HEK293 (cell line): ENCODE measurements around the gene XIAP.

Experiments
- BCL6B ChIP-seq: fragments of 450-650 bp; formaldehyde crosslinking; IDR thresholded peaks from 2 replicates; pipeline ENCODE4 v1.5.1; 2017; ENCODE audit warnings: missing biosample characterization, missing genetic modification characterization
- GFI1B ChIP-seq: fragments of 450-650 bp; formaldehyde crosslinking; IDR thresholded peaks from 2 replicates; pipeline ENCODE4 v1.5.1; 2016; ENCODE audit warnings: missing biosample characterization, missing genetic modification characterization
- MYNN ChIP-seq: fragments of 450-650 bp; formaldehyde crosslinking; IDR thresholded peaks from 2 replicates; pipeline ENCODE4 v1.5.1; 2016; ENCODE audit warnings: missing biosample characterization, missing genetic modification characterization, borderline replicate concordance
- REPIN1 ChIP-seq: fragments of 450-650 bp; formaldehyde crosslinking; IDR thresholded peaks from 2 replicates; pipeline ENCODE4 v1.5.1; 2017; ENCODE audit warnings: missing biosample characterization, missing genetic modification characterization, low read depth
- SCRT2 ChIP-seq: fragments of 450-650 bp; formaldehyde crosslinking; IDR thresholded peaks from 2 replicates; pipeline ENCODE4 v1.5.1; 2016; ENCODE audit warnings: missing biosample characterization, missing genetic modification characterization
- ZBTB48 ChIP-seq: fragments of 450-650 bp; formaldehyde crosslinking; IDR thresholded peaks from 2 replicates; pipeline ENCODE4 v1.5.1; 2016; ENCODE audit warnings: missing biosample characterization, missing genetic modification characterization
- ZBTB7A ChIP-seq: fragments of 450-650 bp; formaldehyde crosslinking; IDR thresholded peaks from 2 replicates; pipeline ENCODE4 v1.5.1; 2016; ENCODE audit warnings: low read depth, missing biosample characterization, missing genetic modification characterization
- ZFP41 ChIP-seq: fragments of 450-650 bp; formaldehyde crosslinking; IDR thresholded peaks from 2 replicates; pipeline ENCODE4 v1.5.1; 2016; ENCODE audit warnings: missing biosample characterization, missing genetic modification characterization, borderline replicate concordance
- ZNF138 ChIP-seq: fragments of 450-650 bp; formaldehyde crosslinking; IDR thresholded peaks from 2 replicates; pipeline ENCODE4 v1.5.1; 2016; ENCODE audit warnings: missing biosample characterization, missing genetic modification characterization, borderline replicate concordance
- ZNF155 ChIP-seq: fragments of 450-650 bp; formaldehyde crosslinking; IDR thresholded peaks from 2 replicates; pipeline ENCODE4 v1.5.1; 2016; ENCODE audit warnings: missing biosample characterization, missing genetic modification characterization
- ZNF223 ChIP-seq: fragments of 450-650 bp; formaldehyde crosslinking; IDR thresholded peaks from 2 replicates; pipeline ENCODE4 v1.5.1; 2016; ENCODE audit warnings: missing biosample characterization, missing genetic modification characterization
- ZNF248 ChIP-seq: fragments of 450-650 bp; formaldehyde crosslinking; IDR thresholded peaks from 2 replicates; pipeline ENCODE4 v1.5.1; 2017; ENCODE audit warnings: missing biosample characterization, missing genetic modification characterization
- ZNF26 ChIP-seq: fragments of 450-650 bp; formaldehyde crosslinking; IDR thresholded peaks from 2 replicates; pipeline ENCODE4 v1.5.1; 2016; ENCODE audit warnings: missing biosample characterization, missing genetic modification characterization
- ZNF311 ChIP-seq: fragments of 450-650 bp; formaldehyde crosslinking; IDR thresholded peaks from 2 replicates; pipeline ENCODE4 v1.5.1; 2017; ENCODE audit warnings: missing biosample characterization, missing genetic modification characterization, borderline replicate concordance
- ZNF354C ChIP-seq: fragments of 450-650 bp; formaldehyde crosslinking; IDR thresholded peaks from 2 replicates; pipeline ENCODE4 v1.5.1; 2016; ENCODE audit warnings: missing biosample characterization, missing genetic modification characterization, low read depth, borderline replicate concordance
- ZNF366 ChIP-seq: fragments of 450-650 bp; formaldehyde crosslinking; conservative IDR thresholded peaks from 2 replicates; pipeline ENCODE4 v1.5.1; 2016; ENCODE audit warnings: missing biosample characterization, missing genetic modification characterization
- ZNF391 ChIP-seq: fragments of 450-650 bp; formaldehyde crosslinking; IDR thresholded peaks from 2 replicates; pipeline ENCODE4 v1.5.1; 2016; ENCODE audit warnings: low read depth, missing biosample characterization, missing genetic modification characterization, borderline replicate concordance
- ZNF473 ChIP-seq: fragments of 450-650 bp; formaldehyde crosslinking; IDR thresholded peaks from 2 replicates; pipeline ENCODE4 v1.5.1; 2017; ENCODE audit warnings: missing biosample characterization, missing genetic modification characterization
- ZNF521 ChIP-seq: fragments of 450-650 bp; formaldehyde crosslinking; IDR thresholded peaks from 2 replicates; pipeline ENCODE4 v1.5.1; 2017; ENCODE audit warnings: missing biosample characterization, mild to moderate bottlenecking, missing genetic modification characterization
- ZNF707 ChIP-seq: fragments of 450-650 bp; formaldehyde crosslinking; IDR thresholded peaks from 2 replicates; pipeline ENCODE4 v1.5.1; 2016; ENCODE audit warnings: missing biosample characterization, missing genetic modification characterization
- ZNF76 ChIP-seq: fragments of 450-650 bp; formaldehyde crosslinking; IDR thresholded peaks from 2 replicates; pipeline ENCODE4; 2016; ENCODE audit warnings: low read depth, missing biosample characterization, missing genetic modification characterization, borderline replicate concordance
- ZNF777 ChIP-seq: fragments of 450-650 bp; formaldehyde crosslinking; IDR thresholded peaks from 2 replicates; pipeline ENCODE4 v1.5.1; 2017; ENCODE audit warnings: missing biosample characterization, missing genetic modification characterization, borderline replicate concordance
- TF ChIP-seq, protein P1 (sequence below): fragments of 450-650 bp; formaldehyde crosslinking; IDR thresholded peaks from 2 replicates; pipeline ENCODE4 v1.5.1; 2016; ENCODE audit warnings: missing biosample characterization, missing genetic modification characterization
- TF ChIP-seq, protein P2 (sequence below): fragments of 450-650 bp; formaldehyde crosslinking; IDR thresholded peaks from 2 replicates; pipeline ENCODE4 v1.5.1; 2016; ENCODE audit warnings: missing biosample characterization, missing genetic modification characterization
- TF ChIP-seq, protein P3 (sequence below): fragments of 450-650 bp; formaldehyde crosslinking; IDR thresholded peaks from 2 replicates; pipeline ENCODE4 v1.5.1; 2017; ENCODE audit warnings: missing biosample characterization, missing genetic modification characterization
- TF ChIP-seq, protein P4 (sequence below): fragments of 450-650 bp; formaldehyde crosslinking; IDR thresholded peaks from 2 replicates; pipeline ENCODE4 v1.5.1; 2016; ENCODE audit warnings: missing biosample characterization, missing genetic modification characterization

Gene XIAP

GRCh38 chrX:123859846-123860838 is at the start of gene XIAP (continued):
- TF ChIP-seq, protein P1, sequence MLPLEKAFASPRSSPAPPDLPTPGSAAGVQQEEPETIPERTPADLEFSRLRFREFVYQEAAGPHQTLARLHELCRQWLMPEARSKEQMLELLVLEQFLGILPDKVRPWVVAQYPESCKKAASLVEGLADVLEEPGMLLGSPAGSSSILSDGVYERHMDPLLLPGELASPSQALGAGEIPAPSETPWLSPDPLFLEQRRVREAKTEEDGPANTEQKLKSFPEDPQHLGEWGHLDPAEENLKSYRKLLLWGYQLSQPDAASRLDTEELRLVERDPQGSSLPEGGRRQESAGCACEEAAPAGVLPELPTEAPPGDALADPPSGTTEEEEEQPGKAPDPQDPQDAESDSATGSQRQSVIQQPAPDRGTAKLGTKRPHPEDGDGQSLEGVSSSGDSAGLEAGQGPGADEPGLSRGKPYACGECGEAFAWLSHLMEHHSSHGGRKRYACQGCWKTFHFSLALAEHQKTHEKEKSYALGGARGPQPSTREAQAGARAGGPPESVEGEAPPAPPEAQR (tag by site-specific recombination): no peak
- TF ChIP-seq ZNF473 (tag by site-specific recombination) (no peak), ZNF155 (tag by site-specific recombination) (no peak), ZNF777 (tag by site-specific recombination) (peak; percentile 40; the same call in 1 of the 2 replicates), ZFP41 (tag by site-specific recombination) (no peak), ZNF366 (tag by site-specific recombination) (peak; percentile 88), ZNF248 (tag by site-specific recombination) (no peak), ZNF138 (tag by site-specific recombination) (no peak), ZNF391 (no peak), ZNF311 (tag by site-specific recombination) (no peak), MYNN (tag by site-specific recombination) (no peak), BCL6B (tag by site-specific recombination) (no peak), GFI1B (no peak), REPIN1 (tag by site-specific recombination) (no peak), ZBTB7A (tag by site-specific recombination) (no peak), ZNF223 (tag by site-specific recombination) (no peak), ZNF707 (tag by site-specific recombination) (no peak), ZNF354C (tag by site-specific recombination) (no peak), ZNF521 (tag by site-specific recombination) (no peak), ZNF76 (tag by site-specific recombination) (peak; percentile 90), ZBTB48 (tag by site-specific recombination) (no peak; the same call in none of the 2 replicates), SCRT2 (tag by site-specific recombination) (peak; percentile 94), ZNF26 (tag by site-specific recombination) (no peak)
- TF ChIP-seq, protein P2, sequence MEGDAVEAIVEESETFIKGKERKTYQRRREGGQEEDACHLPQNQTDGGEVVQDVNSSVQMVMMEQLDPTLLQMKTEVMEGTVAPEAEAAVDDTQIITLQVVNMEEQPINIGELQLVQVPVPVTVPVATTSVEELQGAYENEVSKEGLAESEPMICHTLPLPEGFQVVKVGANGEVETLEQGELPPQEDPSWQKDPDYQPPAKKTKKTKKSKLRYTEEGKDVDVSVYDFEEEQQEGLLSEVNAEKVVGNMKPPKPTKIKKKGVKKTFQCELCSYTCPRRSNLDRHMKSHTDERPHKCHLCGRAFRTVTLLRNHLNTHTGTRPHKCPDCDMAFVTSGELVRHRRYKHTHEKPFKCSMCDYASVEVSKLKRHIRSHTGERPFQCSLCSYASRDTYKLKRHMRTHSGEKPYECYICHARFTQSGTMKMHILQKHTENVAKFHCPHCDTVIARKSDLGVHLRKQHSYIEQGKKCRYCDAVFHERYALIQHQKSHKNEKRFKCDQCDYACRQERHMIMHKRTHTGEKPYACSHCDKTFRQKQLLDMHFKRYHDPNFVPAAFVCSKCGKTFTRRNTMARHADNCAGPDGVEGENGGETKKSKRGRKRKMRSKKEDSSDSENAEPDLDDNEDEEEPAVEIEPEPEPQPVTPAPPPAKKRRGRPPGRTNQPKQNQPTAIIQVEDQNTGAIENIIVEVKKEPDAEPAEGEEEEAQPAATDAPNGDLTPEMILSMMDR: peak; percentile 67; the same call in 1 of the 2 replicates
- TF ChIP-seq, protein P3, sequence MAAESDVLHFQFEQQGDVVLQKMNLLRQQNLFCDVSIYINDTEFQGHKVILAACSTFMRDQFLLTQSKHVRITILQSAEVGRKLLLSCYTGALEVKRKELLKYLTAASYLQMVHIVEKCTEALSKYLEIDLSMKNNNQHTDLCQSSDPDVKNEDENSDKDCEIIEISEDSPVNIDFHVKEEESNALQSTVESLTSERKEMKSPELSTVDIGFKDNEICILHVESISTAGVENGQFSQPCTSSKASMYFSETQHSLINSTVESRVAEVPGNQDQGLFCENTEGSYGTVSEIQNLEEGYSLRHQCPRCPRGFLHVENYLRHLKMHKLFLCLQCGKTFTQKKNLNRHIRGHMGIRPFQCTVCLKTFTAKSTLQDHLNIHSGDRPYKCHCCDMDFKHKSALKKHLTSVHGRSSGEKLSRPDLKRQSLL (tag by site-specific recombination): no peak
- TF ChIP-seq, protein P4, sequence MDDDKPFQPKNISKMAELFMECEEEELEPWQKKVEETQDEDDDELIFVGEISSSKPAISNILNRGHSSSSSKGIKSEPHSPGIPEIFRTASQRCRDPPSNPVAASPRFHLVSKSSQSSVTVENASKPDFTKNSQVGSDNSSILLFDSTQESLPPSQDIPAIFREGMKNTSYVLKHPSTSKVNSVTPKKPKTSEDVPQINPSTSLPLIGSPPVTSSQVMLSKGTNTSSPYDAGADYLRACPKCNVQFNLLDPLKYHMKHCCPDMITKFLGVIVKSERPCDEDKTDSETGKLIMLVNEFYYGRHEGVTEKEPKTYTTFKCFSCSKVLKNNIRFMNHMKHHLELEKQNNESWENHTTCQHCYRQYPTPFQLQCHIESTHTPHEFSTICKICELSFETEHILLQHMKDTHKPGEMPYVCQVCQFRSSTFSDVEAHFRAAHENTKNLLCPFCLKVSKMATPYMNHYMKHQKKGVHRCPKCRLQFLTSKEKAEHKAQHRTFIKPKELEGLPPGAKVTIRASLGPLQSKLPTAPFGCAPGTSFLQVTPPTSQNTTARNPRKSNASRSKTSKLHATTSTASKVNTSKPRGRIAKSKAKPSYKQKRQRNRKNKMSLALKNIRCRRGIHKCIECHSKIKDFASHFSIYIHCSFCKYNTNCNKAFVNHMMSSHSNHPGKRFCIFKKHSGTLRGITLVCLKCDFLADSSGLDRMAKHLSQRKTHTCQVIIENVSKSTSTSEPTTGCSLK (tag by site-specific recombination): no peak
